GM18861 (cell line): ENCODE measurements around the gene MAB21L4.

Source experiments
- ATAC-seq: cut with Tn5 transposase; IDR thresholded peaks from one replicate; pipeline ENCODE4 v1.9.1; 2021; ENCODE audit not compliant: unreplicated experiment

Gene MAB21L4

DNA sequence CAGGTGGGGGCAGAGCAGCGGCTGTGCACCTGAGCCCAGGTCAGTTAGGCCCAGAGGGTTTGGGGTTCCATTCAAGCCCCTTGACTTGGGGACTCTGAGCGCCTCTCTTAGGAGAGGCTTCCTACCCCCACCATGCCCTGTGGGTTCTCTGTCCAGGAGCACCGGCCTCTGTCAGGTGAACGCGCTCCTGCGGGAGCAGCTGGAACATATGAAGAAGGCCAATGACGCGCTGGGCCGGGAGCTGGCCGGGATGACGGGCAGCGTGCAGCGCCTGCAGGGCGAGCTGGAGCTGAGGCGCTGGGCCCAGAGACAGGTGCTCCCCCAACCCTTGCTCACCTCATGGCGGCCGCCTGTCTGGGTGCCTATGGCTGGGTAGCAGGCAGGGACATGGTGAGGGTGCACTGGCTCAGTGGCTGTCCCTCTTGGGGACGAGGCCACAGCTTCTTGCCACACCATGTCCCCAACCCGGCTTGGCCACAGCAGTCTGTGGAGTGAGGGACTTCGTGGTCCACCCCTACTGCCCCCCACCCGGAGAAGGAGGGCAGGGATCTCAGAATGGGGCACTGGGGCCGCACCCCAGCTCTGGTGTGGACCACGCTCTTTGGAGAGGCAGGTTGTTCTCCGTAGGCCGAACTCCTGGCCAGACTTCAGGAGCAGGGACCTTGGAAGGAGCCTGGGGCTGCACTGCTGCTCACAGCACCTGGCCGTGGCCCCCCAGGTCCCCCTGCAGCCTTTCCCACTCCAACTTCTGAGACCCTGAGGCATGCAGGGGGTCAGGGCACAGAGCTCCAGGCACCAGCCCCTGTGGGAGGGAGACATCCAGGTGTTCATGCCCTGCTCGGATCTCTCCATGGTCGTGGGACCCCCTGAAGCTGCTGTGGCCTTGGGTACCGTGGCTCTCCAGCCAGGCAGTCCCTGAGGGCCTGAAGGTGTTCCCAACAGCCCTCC, 29.9 kb upstream of the MAB21L4 start:
- no peak for ATAC-seq

- no peak for ATAC-seq
These were observed 29.2 kb upstream of the MAB21L4 start for GRCh38 chr2:240925191-240925567.

DNA sequence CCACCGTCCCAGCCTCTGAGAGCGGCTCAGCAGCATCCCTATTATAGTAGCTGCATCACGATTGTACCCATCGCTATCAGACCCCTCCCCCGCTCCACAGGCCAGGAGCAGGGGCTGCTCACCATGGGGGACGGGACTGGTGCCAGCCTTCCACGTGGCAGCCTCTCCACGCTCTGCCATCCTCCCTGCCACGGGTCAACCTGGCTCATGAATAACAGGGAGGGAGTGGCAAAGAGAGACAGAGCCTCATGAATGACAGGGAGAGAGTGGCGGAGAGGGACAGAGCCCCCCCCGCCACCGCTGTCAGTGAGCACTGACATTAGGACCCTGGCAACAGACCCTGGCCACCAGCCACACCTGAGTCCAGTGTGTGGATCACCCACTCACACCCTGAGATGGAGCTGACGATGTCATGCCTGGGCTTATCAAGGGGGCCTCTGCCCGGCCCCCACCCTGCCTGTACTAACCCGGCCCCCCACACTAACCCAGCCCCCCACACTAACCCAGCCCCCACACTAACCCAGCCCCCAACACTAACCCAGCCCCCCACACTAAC, 27.1 kb upstream of the MAB21L4 start:
- no peak for ATAC-seq

DNA sequence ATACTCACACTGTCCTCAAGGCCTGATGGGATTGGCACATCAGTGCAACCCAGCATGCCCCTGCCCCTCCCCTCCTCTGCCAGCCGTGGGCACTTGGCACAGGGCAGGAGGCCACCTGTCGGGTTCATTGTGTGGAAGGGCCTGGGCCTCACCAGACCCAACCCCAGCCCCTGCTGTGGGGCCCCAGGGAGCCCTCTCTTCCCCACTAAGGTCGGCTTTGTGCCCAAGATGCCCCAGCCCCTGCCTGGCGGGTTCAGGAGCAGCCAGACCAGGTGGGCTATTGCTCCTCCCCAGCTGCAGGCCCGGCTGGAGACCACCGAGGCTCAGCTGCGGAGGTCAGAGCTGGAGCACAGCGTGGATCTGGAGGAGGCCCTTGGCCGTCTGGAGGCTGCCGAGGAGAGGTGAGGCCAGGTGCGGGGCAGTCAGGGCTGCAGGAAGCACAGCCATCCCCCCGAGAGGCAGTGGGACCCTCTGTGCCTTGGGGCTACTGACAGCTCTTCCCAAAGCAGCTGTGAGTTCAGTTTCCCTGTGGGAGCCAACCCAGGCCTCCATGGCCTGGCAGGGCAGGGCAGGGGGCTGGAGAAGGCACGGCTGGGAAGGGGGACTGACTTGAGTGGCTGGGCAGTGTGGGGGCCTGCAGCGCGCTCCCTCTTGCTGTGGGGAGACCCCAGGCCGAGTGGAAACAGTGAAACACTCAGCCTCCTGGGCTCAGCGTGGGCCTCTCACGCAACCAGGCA, 26.5 kb upstream of the MAB21L4 start:
- no peak for ATAC-seq

DNA sequence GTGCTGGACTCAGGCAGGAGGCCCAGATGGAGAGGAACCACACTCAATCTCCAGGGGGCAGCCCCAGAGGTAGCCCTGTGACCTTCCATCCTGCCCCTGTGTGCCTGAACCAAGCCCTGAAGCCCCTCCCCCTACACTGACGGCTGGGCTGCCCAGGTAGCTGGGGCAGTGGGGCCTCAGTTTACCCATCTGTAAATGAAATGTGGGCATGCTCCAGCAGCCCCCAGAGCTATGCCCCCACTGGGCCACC, 26.0 kb upstream of the MAB21L4 start:
- no peak for ATAC-seq

GRCh38 chr2:240921311-240921994, 25.5 kb upstream of the MAB21L4 start:
- ATAC-seq: no peak

GRCh38 chr2:240920783-240921231, 24.9 kb upstream of the MAB21L4 start:
- no peak for ATAC-seq

DNA sequence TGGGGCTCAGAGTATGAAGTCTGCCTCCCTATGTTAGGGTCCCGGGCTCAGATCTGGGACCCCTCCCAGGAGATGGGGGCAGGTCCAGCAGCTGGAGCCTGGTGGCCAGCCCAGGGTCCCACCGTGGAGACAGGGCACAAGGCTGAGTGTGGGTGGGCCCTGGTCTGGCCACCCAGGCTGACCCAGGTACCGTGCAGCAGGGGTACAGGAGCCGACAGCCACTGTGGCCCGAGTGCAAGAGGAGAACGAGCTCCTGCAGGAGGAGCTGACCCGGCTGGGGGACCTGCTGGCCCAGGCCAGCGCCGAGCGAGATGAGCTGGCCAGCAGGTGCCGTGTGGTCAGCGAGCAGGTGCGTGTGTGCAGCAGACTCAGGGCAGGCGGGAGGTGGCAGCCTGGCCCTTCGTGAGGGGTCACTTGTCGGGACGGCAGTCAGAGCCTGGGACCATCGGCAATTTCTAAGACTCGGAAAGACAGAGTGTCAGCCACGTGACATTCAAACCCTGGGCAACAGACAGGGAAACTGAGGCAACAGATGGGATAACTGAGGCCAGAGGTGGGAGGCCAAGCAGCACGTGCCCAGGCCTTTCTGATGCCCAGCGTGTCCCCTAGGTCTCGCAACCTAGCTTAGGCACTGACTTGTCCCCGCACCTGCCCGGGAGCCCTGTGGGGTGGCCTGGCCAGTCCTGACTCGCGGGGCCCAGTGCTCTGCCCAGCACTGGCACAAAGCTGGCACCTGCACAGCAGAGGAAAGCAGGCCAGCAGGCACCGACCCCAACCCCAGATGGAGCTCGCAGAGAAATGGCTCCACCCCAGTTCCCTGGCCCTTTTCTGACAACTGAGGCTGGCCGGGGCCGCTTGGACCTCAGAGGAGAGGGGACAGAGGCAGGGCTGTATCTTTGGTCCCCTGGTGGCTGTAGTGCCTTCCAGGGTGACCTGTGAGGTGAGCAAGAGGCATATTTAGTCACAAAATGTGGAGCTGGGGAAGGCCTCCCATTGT, 24.1 kb upstream of the MAB21L4 start:
- no peak for ATAC-seq

GRCh38 chr2:240919161-240919781, 23.3 kb upstream of the MAB21L4 start:
- ATAC-seq: no peak

DNA sequence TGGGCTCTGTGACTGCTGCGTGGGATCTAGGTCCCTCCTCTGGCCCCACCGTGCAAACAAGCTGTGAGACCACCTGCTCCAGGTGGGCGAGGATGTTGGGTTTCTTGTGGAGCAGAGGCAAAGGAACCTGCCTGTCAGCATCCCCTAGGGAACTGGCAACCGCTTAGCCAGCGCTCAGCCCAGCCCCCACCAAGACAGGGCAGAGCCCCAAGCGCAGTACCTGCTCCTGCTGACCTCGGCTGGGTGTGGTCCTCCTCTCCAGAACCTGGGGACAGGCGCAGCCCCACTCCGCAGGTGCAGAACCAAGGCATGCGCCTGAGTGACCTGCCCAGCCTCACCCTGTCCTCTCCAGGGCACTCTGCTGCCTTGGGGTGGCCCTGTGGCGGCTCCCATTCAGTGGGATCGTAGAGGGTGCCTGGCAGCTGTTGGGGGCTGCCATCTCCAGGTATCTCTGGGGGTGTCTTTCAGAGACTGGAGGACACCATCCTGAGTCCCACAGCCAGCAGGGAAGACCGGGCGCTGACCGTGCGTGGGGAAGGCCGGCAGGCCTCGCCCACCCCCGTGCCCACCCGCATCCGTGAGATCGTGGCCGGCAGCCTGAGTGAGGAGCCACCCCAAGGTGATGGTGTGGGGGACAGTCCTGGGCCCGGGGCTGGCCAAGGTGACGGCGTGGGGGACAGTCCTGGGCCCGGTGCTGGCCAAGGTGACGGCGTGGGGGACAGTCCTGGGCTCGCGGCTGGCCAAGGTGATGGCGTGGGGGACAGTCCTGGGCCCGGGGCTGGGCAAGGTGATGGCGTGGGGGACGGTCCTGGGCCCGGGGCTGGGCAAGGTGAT, 22.5 kb upstream of the MAB21L4 start:
- no peak for ATAC-seq

DNA sequence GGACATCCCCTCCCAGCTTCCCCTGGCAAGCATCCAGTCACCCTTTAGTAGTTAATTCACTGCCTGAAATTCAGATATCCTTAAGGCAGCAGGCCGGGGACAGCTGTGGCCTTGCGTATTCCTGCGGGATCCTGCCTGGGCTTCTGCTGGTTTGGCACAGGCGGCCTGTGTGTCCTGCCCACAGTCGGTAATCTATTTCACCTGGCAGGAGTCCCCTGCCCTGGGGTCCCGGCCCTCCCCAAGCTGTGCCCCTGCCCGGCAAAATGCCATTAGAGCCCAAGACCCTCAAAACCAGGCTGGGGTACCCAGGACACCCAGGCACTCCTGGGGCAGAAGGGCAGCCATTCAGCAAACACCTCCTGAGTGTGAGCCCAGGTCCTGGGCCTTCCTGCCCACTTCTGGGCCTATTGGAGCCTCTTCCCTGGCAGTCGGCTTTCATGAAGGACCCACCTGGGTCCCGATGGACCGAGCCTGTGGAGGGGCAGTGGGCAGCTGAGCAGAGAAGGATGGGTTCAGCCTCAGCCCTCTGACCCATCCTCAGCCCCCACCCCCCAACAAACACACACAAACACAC, 21.8 kb upstream of the MAB21L4 start:
- no peak for ATAC-seq

- no peak for ATAC-seq
These were observed 21.2 kb upstream of the MAB21L4 start for GRCh38 chr2:240917009-240917683.

DNA sequence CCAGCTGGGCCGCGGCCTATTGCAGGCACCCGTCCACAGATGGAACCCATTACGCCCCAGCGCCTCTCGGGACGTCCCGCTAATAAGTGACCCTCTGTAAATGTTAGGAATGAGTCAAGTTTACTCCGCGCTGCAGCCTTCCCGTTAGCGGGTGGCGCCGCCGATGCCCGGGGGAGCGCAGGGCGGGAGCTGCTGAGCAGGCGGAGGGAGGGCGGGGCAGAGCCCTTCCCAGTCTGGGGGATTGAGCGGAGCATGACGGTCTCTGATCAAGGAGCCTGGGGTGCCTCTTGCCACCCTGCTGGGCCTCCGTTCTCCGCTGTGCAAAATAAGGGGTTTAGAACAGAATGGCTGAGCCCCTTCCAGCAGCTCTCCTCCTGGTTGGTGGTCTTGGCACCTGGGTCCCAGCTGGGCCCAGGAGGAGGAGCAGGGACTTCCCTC, 20.6 kb upstream of the MAB21L4 start:
- ATAC-seq: no peak

GRCh38 chr2:240915526-240916341, 19.8 kb upstream of the MAB21L4 start:
- no peak for ATAC-seq

- ATAC-seq: no peak
These were observed 18.9 kb upstream of the MAB21L4 start for GRCh38 chr2:240914645-240915525.
